Right renal cortex interstitium (tissue), 3 donors: ENCODE data around the gene NCOA7. TPM values are rescaled to one million over a fixed set of nuclear protein-coding genes. Genes with fewer than 3 reads are reported as not detected.
A peak's percentile ranks its signal among the peaks of the same experiment; 100 is the strongest.
"Not testable (repeated sequence)": the region's sequence is repeated elsewhere in the genome, so short reads cannot be mapped to it uniquely, and the experiment has no call there.

Experiments used
- DNase-seq, 3 donors: peaks; one replicate each; pipeline ENCODE4 v3.0.0-alpha.2; 2013; ENCODE audit warnings: low read depth in 3 of 3, low spot score in 2 of 3
- polyA plus RNA-seq, 3 donors: library from polyadenylated mRNA; unstranded; fragments of 120-200 nt; gene quantifications; one replicate each; pipeline ENCODE4 v1.2.1, GENCODE V29; 2013; ENCODE audit not compliant: insufficient read length in 3 of 3

NCOA7 gene
- polyA plus RNA-seq, 3 donors, result 44.6 to 69.7 (median 54.3) TPM

DNA sequence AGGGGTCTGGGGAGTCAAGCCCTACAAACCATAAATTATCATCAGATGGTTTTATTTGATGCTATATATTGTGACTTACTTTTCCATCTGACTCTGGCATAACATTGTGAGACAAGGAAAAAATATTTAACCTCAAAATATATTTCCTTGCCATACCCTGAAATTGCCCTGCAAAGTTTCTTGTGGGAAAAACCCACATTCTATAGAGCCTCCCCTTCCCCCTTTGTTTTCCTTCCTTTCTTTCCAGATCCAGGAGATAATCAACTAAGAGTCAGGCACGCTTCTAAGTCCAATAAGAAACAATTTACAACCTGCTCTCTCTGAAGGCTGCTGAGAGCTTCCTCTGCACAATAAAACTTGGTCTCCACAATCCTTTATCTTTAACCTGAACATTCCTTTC lies 148.3 kb downstream of the NCOA7 start:
- DNase-seq, result no peak

GRCh38 chr6:125939791-125940190 lies 149.0 kb downstream of the NCOA7 start:
- DNase-seq, result no peak

DNA sequence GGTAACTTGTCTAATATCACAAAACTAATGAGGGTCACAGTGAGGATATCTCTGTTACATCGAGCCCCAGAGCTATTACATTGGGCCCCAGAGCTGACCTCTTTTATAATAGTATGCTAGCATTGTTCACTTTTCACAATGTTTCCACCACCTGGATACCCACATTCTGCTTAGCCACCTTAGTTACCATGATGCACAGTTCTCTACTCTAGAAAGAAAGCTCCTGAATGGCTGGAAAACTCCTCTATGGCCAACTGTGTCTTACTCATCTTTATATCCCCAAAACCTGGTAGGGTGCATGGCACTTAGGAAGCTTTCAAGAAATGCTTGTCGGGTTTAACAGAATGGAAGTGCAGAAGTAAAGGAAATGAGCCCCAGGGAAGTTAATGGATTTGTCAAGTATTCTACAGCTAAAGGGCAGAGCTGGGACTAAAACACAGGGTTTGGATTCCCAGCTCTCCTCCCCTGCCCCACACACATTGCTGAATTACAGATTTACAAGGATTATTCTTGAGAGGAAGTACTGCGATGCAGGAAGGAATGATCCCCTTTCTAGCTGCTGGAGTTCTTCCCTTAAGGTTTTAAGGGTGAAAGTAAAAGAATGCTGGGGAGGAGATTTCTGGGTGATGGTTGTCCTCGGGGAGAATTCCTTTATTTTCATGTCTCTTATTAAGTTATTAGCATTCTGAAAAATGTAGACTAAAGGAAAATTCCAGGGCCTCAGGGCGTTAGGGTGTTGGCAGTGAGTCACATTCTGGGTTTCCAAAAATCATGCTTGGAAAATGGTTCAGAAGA lies 149.7 kb downstream of the NCOA7 start:
- no peak for DNase-seq

- DNase-seq, result no peak
These were observed 152.1 kb downstream of the NCOA7 start for GRCh38 chr6:125942672-125943527.

GRCh38 chr6:125943528-125944433 lies 153.0 kb downstream of the NCOA7 start:
- no peak for DNase-seq

DNA sequence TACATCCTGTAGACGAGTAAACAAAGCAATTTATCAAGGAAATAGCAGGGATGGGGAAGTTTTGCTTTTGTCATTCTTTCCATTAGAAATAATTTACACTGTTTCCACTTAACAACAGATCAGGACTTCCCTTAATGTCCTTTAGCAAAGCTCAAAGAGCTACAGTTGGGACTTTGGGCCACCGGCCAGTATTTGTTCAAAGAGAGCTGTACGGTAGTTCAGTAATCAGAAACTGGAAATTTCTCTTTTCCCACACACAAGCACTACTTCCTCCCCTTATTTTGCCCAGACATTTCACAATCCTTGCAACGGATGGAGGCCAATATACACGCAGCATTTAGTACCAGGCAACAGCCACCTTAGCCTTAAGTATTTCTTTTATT lies 153.7 kb downstream of the NCOA7 start:
- peak in 1 of 3 donors; percentile 27 for DNase-seq

GRCh38 chr6:125944896-125945295 lies 154.1 kb downstream of the NCOA7 start:
- DNase-seq, result no peak

GRCh38 chr6:125945378-125946141 lies 154.8 kb downstream of the NCOA7 start:
- no peak for DNase-seq

DNA sequence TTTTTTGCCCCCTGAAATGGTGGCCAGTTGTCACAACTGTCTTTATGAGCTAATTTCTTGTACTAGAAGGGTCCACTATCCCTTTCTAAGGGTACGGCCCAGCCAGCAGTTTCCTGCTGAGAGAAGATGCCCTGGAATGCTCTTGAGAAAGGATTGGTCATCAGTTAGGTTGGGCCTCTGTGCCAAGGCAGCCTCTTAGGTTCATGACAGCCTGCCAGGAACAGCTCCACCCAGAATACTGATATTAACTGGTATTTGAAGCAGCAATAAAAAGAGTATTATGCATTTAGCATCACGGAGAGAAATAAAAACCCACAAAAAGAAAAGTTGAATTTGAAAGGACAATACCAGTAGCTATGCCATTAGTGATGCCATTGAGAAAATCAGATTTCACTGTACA lies 156.9 kb downstream of the NCOA7 start:
- no peak for DNase-seq

- DNase-seq, result no peak
These were observed 157.7 kb downstream of the NCOA7 start for GRCh38 chr6:125948455-125948854.

- DNase-seq, result no peak
These were observed 158.3 kb downstream of the NCOA7 start for GRCh38 chr6:125949069-125949468.

DNA sequence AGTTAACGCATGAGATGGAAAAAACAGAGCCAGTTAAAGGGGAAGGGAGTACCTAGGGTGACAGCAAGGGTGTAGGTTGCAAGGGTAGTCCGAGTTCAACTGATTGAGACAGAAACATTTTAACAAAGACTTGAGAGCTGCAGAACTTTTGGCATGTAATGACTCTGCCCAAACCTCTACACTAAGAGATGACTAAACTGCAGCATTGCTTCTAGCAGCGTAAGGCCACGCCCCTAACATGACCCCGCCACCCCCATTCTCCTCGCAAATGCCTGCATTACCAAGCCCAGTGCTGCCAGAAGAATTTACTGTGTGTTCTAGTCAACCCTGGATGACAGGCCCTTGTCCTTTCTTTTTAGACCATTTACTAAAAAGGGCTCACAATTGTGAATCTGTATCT lies 159.5 kb downstream of the NCOA7 start:
- DNase-seq, result no peak

DNA sequence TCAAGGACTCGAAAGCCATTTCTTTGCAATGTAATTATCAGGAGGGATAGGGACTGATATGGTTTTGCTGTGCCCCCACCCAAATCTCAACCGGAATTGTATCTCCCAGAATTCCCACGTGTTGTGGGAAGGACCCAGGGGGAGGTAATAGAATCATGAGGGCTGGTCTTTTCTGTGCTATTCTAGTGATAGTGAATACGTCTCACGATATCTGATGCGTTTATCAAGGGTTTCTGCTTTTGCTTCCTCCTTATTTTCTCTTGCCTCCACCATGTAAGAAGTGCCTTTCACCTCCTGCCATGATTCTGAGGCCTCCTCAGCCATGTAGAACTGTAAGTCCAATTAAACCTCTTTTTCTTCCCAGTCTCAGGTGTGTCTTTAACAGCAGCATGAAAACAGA lies 160.0 kb downstream of the NCOA7 start:
- DNase-seq, result not testable (repeated sequence)

DNA sequence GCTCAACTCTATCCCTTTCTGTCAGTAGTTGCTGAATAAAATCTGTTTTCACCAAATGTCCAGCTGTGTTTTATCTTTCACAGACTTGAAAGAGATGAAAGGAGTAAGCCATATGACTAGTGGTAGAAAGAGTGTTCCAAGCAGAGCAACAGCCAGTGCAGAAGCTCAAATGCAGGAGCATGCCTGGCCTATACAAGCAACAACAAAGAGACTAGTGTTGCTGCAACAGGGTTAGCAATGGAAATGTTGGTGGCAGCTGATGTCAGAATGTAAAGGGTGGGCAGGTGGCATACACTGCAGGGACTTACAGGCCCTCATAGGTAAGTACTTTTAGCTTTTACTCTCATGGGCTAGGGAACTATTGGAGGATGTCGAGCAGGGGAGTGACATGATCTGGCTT lies 160.6 kb downstream of the NCOA7 start:
- no peak for DNase-seq

DNA sequence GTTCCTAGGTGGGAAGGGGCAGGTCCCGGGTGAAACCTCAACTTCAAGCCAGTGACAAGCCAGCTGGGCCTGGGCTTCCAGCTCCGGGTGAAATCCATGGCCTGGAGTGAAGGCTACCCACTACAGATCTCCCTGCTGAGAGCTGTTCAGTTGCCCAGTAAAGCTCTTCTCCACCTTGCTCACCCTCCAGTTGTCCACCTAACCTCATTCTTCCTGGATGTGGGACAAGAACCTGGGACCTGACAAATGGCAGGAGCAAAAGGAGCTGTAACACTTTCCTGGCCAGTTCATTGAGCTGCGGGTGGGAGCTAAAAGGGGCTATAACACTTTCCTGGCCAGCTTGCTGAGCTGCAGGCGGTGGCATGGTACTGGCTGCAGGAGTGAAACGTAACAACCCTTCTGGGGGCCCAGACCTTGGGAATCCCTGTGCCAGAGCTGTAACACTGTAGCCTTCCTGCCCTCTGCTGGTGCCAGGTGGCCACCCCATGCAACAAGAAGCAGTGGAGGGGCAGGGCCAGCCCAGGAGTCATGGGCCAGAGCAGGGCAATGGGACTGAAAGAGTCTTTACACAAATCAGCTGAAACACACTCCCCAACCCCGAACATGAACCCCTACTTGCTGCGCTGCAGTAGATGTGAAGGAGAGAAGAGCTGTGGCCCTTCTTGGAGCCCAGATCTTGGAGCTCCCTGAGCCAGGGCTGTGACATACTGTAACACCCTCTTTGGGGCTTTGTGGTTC lies 162.2 kb downstream of the NCOA7 start:
- no peak for DNase-seq

DNA sequence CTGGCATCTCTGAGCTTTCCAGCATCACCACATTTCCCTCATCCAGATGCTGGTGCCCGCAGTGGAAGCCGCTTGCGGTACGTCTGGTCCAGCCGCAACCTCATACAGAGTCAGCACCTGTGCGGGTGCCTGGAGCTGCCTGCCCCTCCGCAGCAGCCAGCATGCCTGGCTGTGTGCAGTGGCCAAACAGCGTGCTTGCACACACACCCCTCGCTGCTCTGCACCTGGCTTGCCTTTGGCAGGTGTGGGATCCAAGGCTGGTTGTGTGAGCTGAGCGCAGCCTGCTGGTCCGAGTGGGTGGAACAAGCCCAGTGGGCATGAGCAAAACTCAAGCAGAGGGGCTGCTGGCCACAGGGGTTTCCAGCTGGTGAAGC lies 162.7 kb downstream of the NCOA7 start:
- DNase-seq, result no peak

DNA sequence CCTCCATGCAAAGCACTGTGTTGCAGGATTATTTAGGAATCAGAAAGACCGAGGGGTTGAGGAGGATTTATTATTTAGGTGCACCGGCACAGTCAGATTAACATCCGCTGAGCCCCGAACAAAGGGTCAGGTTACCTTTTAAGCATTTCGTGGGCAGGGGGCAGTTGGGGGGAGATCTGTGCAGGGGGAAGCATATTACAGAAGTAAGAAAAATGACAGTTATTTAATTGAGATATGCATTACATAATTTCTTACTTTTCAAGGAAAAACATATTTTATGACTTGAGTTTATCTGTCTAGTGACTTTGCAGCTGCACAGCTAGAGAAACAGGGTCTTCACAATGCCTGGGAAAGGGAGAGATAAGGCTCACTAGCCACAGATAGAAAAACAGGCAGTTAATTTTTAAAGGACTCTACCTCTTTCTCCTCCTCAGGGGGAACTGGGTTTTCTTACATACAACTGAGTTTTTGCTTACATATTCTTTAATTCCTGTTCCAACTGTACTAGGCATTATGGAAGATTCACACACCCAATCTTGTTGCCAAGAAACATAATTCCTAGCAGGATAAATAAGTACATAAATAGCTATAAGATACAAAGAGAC lies 164.1 kb downstream of the NCOA7 start:
- no peak for DNase-seq

- no peak for DNase-seq
These were observed 165.2 kb downstream of the NCOA7 start for GRCh38 chr6:125955973-125956372.
